Sciatic nerve (tissue), 2 donors: ENCODE results near the gene WNK1. TPM values are rescaled to one million over a fixed set of nuclear protein-coding genes. Genes with fewer than 3 reads are reported as not detected.

ENCODE experiments used
- ATAC-seq: fragments of 200-7000 bp; cut with Tn5 transposase; one replicate; pipeline ENCODE4 v1.9.1; 2020; ENCODE audit warnings: mild to moderate bottlenecking, moderate library complexity
- DNase-seq: peaks from one replicate; pipeline ENCODE4 v3.0.0-alpha.2; 2020; ENCODE audit warnings: low spot score
- intact Hi-C: fragments of 100-400 bp; cut with DNase I; formaldehyde crosslinking; loops from one replicate; pipeline ENCODE4 v1.14.2; 2022
- total RNA-seq: library from RNA; stranded (reverse); fragmentation: NEBNext Ultra II Directional; extraction: Animal tissue kit (Norgen Biotek cat#: 25700); gene quantifications from one replicate; pipeline ENCODE4 v1.2.1, GENCODE V29; 2021
- donor health status: DM: no; HTN: no; CAD: no.
- donor health status: DM: no; HTN: no; CAD: no.

Gene WNK1
- total RNA-seq, 1 donor from 2014 or later, result 238 TPM

DNA sequence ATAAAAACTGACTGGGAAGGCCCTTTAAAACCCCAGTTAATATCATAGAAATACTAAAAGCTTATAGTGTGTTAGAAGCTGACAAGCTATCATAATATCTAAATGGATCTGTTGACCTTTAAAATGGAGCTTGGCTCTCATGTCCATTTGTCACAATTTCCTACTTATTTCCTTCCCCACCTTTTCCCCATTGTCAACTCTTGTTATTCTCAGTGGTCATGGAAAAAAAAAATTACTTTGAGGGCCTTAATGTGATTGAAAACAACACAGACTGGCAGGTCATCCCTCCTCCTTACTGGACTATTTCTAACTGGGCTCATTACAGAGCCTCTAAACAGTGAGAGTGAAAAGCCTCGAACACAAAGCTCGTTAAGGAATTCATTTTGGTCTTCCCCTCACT, 13.7 kb upstream of the WNK1 start:
- no peak for ATAC-seq
- DNase-seq, result no peak
- intact Hi-C loops, result no loop called here

DNA sequence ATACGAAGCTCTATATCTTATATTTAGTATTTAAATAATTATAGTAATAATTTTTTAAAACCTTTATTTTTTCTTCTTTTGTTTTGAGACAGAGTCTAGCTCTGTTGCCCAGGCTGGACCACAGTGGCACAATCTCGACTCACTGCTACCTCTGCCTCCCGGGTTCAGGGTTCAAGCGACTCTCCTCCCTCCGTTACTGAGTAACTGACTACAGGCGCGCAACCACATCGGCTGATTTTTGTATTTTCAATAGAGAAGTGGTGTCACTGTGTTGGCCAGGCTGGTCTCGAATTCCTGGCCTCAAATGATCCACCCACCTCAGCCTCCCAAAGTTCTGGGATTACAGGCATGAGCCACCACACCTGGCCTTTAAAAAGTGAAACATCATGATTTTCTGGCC, 13.0 kb upstream of the WNK1 start:
- DNase-seq (no peak), ATAC-seq (no peak)
- intact Hi-C loops, result no loop called here

GRCh38 chr12:740921-741320, 11.5 kb upstream of the WNK1 start:
- ATAC-seq (no peak), DNase-seq (no peak)
- intact Hi-C loops, result no loop called here

DNA sequence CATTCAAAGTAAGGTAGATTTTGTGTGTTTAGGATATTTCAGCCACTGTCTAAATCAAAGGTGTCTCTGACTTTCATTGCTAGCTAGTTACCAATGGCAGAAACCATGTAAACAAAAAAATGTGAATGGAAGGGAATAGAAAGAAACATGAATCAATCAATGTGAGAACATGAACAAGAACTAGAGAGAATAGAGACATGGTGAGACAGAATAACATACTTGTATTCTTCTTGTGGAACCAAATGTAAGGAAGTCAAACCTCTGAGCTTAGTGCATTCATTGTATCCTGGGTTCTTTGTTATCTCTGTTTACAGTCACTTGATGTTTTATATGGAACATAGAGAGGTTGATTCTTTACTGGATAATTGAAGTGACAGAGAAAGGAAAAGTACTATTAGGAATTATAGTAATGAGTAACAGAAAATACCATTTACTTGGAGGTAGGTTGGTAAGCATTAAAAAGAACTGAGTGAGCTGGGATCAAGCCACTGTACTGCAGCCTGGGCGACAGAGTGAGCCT, 2.6 kb upstream of the WNK1 start:
- no peak for ATAC-seq
- intact Hi-C loops, result loop anchor here (10.0 kb wide), 1 partner anchor 175 kb away; no protein-coding TSS in a partner anchor

GRCh38 chr12:750366-751191, 1.8 kb upstream of the WNK1 start:
- intact Hi-C loops, result loop anchor here (10.0 kb wide), 1 partner anchor 176 kb away; no protein-coding TSS in a partner anchor
- no peak for ATAC-seq
- no peak for DNase-seq

More for the DNA sequence above, 2.6 kb upstream of the WNK1 start:
- no peak for DNase-seq

DNA sequence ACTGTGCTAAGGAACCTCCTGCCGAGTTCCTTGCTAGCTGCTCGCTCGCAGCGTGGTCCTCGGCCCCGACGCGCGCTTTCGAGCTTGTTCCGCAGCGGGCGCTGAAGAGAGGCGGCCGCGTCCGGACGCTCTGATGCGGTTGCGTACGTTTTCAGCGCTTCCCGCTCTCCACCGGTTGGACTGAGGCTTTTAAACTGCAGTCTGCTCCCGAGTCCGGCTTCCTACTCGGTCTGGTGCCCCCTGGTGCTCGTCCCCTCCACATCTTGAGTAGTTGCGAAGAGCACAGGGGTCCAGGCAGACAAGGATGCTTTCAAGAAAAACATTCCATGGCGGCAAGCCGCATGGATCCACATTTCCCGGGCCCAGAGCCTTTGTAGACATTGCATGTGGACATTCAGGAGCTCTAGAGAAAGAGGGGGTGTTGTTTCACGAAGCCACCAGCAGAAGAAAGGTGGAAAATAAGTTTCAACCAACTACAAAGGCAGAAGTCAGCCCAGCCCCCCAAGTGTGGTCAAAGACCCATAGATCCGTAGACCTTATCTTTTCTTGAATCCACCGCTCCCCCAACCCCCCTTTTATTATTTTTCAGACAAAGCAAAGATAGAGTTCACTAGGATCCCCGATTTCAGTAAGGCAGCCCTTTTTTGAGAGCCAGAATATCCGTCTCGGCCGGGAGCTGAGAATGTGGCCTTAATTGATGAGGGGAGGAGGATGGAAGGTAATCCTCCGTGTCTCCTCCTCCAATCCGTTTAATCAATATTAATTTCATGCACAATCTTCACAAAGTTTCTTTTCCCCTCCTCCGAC, 984 bp upstream of the WNK1 start:
- intact Hi-C loops, result loop anchor here (10.0 kb wide), 1 partner anchor 177 kb away; no protein-coding TSS in a partner anchor
- ATAC-seq (peak; percentile 79), DNase-seq (peak; percentile 93)

- peak; percentile 47 for ATAC-seq
- DNase-seq, result peak; percentile 78
- intact Hi-C loops, result loop anchor here (10.0 kb wide), 1 partner anchor 178 kb away; no protein-coding TSS in a partner anchor
These were observed 574 bp downstream of the WNK1 start for GRCh38 chr12:752695-753610.

DNA sequence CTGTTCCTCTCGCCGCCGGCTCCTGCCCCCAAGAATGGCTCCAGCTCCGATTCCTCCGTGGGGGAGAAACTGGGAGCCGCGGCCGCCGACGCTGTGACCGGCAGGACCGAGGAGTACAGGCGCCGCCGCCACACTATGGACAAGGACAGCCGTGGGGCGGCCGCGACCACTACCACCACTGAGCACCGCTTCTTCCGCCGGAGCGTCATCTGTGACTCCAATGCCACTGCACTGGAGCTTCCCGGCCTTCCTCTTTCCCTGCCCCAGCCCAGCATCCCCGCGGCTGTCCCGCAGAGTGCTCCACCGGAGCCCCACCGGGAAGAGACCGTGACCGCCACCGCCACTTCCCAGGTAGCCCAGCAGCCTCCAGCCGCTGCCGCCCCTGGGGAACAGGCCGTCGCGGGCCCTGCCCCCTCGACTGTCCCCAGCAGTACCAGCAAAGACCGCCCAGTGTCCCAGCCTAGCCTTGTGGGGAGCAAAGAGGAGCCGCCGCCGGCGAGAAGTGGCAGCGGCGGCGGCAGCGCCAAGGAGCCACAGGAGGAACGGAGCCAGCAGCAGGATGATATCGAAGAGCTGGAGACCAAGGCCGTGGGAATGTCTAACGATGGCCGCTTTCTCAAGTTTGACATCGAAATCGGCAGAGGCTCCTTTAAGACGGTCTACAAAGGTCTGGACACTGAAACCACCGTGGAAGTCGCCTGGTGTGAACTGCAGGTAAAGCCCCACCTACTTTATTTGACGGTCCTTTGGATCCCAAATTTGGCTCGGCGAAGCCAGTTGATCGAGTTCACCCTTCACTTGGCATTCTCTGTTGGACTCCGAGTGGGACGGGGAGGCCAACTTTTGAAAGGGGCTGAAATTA, 1.5 kb downstream of the WNK1 start:
- DNase-seq (peak; percentile 70), ATAC-seq (no peak)
- intact Hi-C loops, result loop anchor here (10.0 kb wide), 1 partner anchor 179 kb away; no protein-coding TSS in a partner anchor

DNA sequence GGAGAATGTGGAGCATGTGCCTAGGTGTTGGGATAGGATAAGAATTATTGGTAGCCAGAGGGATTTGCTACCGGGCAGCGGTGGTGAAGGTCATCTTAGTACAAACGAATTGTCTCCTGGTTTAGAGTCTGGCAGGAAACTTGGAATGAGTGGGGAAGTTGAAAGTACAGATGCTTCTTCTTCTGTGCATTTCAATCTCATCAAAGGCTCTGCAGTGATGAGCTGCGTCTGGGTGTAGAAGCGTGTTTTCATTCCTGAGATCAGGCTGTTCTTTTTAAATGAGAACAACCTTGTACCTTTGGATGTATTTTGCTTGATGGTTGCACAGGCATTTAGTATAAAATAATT, 2.1 kb downstream of the WNK1 start:
- DNase-seq (no peak), ATAC-seq (no peak)
- intact Hi-C loops, result loop anchor here (10.0 kb wide), 1 partner anchor 180 kb away; no protein-coding TSS in a partner anchor

GRCh38 chr12:754851-755562, 2.6 kb downstream of the WNK1 start:
- intact Hi-C loops, result loop anchor here (10.0 kb wide), 1 partner anchor 180 kb away; no protein-coding TSS in a partner anchor
- ATAC-seq (no peak), DNase-seq (no peak)

- intact Hi-C loops, result loop anchor here (10.0 kb wide), 1 partner anchor 185 kb away; no protein-coding TSS in a partner anchor
- DNase-seq, result no peak
- ATAC-seq, result no peak
These were observed 7.2 kb downstream of the WNK1 start for GRCh38 chr12:759628-760027.

DNA sequence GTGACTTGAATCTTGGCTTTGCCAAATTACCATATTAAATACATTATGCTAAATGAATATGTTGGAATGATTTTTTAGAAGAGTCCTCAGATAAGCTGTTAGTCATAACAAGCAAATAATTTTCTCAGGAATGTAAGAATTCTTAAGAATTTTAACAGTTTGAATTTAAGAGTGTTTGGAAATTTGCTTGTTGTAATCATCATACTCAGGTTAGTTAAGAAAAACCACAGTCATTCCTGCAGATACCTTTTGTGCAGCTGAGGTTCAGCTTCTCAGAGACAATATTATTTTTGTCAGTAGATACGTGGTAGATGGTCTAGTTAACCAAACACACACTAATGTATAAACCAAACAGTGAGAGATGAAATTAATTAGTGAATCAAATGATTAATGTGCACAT, 8.9 kb downstream of the WNK1 start:
- ATAC-seq, result no peak
- DNase-seq, result no peak
- intact Hi-C loops, result no loop called here

DNA sequence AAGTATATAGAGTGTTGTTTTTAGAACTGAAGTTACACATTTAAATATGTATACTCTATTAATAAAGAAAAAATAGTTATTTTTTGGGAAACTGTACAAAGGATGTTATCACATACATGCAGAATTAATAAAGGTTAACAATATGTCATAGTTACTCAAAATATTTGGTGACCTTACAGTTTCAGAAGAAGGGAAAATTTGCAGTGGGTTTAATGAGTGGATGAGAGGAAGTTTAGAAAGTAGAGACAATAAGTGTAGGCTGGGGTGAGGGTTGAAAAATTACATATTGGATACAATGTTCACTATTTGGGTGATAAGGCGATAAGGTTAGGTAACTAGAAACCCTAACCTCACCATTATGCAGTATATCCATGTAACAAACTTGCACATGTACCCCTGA, 13.5 kb downstream of the WNK1 start:
- intact Hi-C loops, result no loop called here
- DNase-seq (no peak), ATAC-seq (no peak)

DNA sequence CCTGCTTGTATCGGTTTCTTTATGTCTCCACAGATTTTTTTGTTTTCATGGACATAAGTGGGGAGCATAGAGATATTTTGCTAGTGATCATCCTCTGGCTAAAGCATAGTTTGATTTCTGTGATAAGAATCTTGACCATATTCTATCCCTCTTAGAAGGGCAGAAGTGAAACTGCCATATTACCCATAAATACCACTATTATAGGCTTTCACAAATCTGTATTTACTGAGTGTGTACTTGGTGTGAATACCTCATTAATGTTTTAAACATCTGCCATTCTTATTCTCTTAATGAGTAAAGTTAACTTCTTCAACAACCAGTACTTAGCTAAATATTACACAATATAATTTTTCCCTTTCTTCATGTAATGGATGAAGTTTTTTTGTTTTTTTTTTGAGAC, 16.1 kb downstream of the WNK1 start:
- intact Hi-C loops, result no loop called here
- ATAC-seq, result no peak
- no peak for DNase-seq

DNA sequence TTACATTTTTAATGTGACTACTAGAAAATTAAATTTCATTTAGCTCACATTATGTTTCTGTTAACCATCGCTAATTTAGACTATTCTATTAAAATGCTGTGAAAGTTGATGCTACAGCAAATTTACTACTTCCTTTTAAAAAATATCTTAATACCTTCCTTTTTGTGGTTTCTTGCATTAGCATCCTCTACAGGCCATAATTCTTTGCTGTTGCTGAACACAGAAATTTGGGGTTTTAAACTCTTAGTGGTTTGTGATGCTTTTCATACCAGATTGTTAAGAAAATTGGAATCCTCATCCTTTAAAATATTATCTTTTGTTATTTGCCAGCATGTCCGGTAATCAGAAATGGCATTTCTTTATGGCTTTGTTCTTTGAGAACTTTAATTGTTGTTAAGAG, 18.1 kb downstream of the WNK1 start:
- ATAC-seq (no peak), DNase-seq (no peak)
- intact Hi-C loops, result no loop called here

- intact Hi-C loops, result no loop called here
- no peak for DNase-seq
- no peak for ATAC-seq
These were observed 19.8 kb downstream of the WNK1 start for GRCh38 chr12:772056-772697.
